ENCODE data around the gene SHANK1.
A peak's percentile ranks its signal among the peaks of the same experiment; 100 is the strongest.

The SHANK1 gene

DNA sequence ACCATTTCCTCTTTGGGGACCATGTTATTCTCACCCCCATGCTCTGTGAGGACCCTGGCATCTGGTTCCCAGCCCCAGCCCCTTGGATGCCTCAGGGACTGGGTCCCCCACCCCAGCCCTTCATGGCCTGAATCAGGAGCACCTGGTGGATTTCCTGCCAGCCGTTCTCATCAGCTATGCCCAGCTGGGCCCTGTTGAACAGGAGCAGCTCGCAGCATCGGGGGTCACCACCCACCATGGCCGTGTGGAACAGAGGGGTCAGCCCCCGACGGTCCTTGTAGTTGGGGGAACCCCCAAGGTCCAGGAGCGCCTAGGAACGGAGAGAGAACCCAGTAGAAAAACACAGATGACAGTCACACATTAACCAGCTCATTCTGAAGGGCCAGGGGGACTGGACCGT lies 7.8 kb downstream of the SHANK1 start:
- DNase-seq (ENCODE audit: low spot score), result no peak

DNA sequence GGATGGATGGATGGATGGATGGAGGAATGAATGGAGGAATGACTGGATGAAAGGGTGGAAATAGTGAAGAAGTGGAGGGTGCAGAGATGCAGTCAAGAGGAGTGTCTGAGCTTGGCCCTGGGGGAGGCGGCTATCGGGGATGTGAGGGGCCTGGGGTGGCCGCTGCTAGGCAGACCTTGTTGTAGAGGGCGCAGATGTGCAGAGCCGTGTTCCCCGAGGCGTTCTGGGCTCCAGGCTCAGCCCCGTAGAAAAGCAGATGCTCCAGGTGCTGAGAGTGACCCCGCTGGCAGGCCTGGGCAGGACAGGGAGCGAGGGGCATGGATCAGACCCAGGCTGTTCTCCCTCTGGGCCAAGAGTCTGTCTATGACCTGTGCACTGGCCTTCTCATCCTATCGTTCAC lies 8.4 kb downstream of the SHANK1 start:
- no peak for DNase-seq (ENCODE audit: low spot score)

DNA sequence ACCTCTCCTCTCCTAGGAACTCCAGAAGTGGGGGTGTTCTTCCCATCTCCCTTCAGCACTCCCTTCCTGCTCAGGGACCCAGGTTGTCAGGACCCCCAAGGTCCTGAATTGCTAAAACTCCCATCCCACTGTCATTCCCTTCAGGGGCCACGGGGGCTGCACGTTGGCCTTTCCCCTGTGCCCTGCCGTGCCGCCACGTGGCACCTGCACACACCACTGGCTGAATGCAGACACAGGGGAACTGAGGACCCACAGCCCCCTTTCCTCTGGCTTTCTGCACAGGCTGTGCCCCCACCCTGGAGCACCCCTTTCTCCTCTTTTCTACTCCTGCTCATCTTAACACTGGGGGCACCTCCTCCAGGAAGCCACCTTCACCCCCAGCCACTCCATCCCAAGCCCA lies 9.0 kb downstream of the SHANK1 start:
- no peak for DNase-seq (ENCODE audit: low spot score)

DNA sequence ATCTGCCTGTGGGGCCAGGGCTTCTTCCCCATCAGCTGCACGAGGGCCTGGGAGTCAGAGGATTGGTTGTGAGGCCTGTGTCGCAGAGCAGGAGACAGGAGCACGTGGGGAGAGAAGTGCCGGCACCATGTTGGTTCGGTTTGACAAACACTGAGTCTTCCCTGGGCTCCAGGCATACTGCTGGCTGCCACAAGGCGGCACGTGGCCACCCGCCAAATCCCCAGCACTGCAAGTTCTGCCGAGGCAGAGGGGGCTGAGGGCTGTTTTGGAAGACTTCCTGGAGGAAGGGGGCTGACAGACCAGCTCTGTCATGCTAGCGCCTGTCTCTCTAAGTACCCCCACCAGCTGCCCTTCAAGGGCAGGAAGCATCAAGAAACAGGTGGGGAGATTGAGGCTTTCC lies 9.5 kb downstream of the SHANK1 start:
- DNase-seq (ENCODE audit: low spot score), result no peak

DNA sequence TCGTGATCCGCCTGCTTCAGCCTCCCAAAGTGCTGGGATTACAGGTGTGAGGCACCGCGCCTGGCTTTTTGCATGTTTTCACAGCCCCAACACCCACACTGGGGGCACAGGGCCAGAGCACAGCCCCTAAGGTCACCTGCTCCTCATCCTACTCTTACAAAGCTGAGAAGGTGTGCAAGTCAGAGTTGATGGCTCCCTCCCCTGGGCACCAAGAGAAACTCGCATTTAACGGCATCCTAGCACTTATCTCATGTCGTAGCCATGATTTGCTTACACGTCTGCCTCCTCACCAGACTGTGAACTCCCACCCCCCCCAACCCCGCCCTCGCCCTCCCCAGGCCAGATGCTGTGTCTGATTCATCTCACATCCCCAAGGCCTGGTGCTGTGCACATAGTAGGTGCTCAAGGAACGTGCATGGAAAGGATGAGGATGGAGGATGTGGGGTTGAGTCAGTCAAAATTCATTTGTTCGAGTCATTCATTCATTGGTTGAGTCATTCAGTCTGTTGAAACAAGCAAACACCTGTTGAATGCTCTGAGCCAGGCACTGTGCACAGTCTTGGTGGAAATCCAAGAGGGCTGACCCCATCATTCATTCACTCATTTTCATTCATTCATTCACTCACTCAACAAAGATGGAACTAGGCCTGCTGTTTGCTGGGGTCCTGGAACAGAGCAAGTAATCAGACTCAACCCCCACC lies 11.3 kb downstream of the SHANK1 start:
- no peak for DNase-seq (ENCODE audit: low spot score)

DNA sequence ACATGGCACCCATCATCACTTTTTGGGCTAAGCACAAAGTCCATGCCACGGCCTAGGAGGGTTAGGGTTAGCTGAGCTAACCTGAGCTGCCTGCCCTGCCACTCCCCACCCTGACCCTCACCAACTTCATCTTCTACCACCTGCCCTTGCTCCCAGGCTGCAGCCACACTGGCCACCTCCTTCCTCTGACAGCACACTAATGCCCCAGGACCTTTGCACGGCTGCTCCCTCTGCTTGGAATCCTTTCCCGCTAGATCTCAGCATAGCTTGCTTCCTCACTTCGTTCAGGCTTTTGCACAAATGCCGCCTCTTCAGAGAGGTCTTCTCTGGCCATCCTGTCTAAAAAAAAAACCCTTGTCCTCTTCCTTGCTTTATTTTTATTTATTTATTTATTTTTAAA lies 13.2 kb downstream of the SHANK1 start:
- no peak for DNase-seq (ENCODE audit: low spot score)

DNA sequence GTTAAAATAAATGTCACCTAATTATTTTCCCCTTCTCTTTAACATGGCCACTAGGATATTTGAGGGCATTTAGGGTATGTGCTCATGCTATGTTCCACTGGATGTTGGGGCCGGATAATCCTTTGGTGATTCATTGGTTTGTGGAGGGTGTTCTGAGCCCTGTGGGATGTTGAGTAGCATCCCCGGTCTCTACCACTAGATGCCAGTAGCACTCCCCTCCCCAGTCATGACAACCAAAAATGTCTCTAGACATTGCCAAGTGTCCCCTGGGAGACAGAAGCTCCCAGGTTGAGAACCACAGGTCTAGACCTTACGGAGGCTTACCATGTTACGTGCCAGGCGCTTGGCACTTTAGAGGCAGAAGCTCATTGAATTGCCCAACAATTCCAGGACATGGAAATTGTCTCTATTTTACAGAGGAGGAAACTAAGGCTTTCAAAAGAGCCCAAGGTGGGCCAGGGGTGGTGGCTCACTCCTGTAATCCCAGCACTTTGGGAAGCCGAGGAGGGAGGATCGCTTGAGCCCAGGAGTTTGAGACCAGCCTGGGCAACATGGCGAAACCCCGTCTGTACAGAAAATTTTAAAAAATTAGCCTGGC lies 14.1 kb downstream of the SHANK1 start:
- peak; percentile 68 for DNase-seq (ENCODE audit: low spot score)

DNA sequence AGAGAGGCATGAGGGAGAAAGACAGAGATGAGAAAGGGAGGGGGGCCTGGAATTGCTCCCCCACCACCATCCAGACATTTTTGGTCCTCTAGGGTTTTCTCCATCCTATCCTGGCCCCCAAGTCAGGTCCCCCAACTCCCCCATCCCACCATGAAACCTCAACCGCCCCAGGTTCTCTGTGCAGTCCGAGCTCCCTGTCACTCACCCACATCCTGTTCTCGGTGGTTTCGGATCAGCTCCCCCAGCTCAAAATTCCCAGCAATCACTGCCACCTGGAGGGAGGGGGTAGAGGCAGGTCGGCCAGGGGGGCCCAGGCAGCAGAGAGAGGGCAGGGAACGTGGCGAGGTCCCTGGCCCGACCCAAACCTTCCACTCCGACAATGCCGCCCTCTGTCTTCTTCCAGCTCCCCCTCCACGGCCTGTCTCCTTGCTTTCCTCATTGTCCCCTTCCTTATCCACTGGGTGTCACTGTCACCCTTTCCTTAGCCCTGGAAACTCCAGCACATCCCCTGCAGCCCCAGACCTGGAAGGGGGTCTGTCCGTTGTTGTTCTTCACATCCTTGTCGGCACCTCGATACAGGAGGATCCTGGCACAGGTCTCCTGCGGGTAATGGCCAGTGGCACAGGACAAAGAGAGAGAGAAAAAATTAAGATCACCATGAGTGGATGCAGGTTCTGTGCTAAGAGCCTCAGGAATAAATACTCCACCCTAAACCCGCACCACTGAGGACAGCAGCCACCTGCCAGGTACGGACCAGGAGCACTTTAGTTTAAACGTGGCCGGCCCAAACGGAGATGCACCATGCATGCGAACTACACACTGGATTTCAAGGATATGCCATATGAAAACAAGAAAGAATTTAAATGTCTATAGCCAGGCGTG lies 15.4 kb downstream of the SHANK1 start:
- no peak for DNase-seq (ENCODE audit: low spot score)

DNA sequence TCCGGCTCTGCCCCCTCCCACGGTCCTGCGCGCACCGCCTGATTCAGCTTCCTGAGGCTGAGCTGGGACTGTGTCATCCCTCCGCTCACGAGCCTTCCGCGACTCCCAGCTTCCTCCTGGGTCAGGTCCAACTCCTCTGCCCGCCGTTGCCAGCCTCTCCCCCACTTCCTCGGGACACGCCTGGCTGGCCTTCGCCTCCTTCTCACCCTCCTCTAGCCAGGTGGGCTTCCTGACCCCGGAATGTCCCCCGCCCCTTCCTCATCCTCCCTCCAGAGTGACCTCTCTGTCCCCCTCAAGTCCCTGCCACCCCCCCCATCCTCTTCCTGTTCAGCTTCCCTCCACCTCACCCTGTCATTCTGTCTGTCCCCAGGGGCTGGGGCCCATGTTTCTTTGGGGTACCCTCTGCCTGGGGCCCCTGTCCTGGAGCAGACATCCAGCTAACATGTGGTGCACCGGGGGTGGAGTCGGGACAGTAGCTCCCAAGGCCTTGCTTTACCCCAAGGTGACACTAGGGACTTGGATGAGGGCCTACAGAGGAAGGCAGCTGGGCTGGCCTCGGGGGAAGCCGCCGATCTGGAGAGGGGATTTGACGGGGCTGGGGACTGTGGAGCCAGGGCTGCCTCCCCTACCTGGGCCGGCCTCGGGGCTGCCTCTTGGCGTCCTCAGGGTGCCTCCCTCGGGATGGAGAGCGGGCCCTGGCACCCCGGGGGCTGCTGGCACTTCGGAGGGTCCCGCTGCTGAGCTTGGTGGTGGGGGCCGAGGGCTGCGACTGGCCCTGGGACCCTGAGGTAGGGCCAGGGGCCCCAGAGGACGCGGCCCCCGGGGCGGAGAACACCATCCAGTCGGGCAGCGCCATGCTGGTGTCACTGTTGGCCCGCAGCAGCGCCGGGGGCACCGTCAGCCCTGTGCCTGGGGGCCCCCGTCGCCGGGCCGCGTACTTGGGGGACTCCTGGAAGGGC lies 16.5 kb downstream of the SHANK1 start:
- no peak for DNase-seq (ENCODE audit: low spot score)

DNA sequence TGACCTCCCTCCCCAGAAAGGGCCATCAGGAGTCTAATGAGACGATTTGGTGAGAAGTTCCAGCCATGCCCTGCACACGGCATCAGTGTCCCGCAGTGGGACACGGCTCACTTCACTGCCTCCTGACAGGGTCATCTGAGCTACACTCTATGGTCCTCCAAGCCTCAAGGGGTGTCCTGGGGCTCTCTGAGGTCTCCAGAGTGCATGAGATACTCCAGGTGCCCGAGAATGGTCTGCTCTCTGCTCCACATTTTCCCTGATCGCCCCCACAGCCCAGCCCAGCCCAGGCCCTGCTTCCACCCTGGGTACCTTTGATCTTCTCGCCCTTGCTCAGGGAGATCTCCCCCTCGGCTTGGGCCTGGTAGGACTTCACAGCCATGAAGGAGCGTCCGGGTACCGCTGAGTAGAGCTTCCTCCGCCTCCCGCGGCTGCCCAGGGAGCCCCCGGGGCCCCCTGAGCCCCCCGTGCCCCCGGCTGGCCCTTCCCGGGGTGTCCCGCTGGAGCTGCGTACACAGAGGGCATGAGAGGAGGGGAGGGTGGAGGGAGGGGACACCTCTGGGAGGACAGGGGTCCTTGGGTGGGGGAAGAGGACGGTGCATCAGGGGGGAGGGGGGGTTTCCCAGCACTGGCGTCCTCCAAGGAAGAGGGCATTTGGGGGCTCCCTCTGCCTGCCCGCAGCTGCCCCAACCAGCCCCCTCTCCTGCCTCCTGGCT lies 17.3 kb downstream of the SHANK1 start:
- DNase-seq (ENCODE audit: low spot score), result no peak

DNA sequence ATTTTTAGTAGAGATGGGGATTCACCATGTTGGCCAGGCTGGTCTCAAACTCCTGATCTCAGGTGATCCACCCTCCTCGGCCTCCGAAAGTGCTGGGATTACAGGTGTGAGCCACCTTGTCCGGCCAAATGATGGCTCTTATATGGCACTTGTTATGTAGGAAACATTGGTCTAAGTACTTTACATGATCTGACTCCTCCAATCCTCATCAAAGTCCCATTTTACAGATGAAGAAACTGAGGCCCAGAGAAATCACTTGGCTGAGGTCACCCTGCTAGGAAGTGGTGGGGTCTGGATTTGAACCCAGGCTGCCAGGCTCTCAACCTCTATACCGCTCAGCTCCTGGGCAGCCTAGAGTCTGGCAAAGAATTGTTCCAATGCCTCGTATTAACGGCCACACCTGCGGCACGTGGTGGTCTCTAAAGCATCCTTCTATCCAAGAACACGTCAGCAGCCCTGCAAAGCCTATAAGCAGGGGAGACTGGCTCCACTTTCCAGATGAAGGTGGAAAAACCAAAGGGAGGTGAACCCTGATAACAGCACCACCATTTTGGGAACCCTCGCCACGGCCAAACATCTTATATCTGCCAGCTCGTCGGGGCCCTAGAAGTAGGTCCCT lies 18.1 kb downstream of the SHANK1 start:
- no peak for DNase-seq (ENCODE audit: low spot score)

DNA sequence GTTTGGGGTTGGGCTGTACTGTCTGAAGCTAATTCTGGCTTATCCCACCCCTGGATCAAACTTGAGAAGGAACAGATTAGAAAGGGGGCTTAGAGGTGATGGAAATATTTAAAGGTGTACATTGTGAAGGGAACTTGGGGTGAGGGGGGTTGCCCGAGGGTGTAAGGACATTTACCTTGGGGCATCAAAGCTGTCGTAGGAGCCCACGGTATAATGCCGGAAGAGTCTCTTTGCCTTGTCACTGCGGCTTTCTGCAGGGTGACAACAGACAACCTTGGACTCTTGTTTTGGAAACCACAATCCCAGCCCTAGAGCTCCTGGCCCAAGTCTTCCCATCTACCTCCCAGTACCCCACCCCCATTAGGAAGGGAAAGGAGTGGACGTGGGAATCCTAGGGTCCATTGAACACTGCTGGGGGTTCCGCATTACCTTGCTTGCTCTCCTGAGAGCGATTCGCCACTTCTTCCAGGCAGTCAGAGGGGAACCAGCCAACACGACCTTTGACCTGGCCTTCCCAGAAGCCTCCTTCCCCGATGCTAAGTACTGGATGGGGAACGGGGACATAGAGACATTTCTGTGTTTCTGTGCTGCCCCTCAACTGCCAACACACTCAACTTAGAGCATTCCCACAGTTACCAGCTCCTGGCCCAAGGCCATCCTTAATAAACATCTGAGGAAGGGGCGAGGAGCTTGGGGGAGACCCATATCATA lies 22.0 kb downstream of the SHANK1 start:
- DNase-seq (ENCODE audit: low spot score), result no peak

DNA sequence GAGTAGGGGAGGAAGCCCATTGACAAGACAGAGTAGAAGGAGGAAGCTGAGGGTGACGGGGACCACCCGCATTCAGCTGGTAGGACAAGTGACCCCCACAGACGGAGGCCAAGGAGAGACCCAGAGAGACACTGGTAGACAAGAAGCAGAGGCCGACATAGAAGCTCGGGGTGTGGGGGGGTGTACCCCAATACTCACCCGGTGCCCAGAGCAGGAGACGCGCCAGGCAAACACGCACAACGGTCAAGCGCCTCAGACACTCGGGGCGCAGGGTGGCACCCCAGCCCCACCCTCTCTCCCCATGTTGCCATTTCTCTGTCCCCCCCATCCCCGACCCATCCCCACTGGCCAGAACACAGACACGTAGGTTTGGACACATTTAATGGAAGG lies 23.5 kb downstream of the SHANK1 start:
- DNase-seq (ENCODE audit: low spot score), result no peak

DNA sequence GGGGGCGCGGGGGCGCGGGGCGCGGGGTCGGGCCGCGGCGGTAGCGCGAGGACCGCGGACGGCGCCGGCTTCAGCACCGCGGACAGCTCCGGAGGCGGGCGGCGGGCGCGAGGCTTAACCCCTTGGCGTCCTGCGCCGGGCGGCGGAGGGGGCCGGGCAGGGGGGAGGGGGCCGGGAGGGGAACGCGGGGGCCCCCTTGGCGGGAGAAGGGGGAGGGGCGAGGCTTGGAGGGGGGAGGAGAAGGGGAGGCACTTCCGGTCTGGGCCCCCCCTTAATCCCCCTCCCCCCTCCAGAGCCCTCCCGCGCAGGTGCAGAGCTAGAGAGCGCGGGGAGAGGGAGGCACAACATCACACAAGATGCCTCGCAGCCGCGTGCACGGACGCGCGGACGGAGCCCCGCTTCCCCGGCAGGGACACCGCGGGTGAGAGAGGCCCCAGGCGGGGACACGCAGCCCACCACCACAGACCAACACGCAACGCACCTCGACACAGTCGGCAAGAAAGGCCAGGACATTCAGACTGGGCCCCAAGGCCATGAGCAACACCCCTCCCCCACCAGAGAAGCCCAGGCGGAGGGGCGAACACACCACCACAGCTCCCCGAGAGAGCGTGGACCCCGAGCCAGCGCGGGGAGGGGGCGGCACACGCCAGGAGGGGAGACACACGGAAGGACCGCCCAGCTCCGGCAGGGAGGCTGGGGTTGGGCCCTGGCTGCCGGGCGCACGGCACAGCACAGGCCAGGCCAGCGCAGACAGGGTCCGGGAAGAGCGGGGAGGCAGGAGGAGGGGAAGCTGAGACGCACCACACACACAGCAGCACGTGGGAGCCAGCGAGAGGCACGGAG lies 24.1 kb downstream of the SHANK1 start:
- DNase-seq (ENCODE audit: low spot score), result peak; percentile 65

DNA sequence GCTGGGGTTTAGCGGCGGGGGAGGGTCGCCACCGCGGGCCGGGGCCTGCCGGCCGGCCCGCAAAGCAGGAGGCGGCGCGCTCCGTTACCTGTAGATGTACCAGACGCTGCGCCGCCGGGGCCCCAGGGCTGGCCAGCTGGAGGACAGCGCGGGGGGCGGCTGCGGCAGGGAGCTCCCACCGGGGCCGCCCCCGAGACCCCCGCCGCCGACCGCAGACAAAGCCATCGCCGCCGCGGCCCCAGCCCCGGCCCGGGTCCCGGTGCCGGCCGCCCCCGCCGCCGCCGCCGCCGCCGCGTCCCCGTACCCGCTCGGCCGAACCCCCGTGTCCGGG lies 24.8 kb downstream of the SHANK1 start:
- DNase-seq (ENCODE audit: low spot score), result no peak

DNA sequence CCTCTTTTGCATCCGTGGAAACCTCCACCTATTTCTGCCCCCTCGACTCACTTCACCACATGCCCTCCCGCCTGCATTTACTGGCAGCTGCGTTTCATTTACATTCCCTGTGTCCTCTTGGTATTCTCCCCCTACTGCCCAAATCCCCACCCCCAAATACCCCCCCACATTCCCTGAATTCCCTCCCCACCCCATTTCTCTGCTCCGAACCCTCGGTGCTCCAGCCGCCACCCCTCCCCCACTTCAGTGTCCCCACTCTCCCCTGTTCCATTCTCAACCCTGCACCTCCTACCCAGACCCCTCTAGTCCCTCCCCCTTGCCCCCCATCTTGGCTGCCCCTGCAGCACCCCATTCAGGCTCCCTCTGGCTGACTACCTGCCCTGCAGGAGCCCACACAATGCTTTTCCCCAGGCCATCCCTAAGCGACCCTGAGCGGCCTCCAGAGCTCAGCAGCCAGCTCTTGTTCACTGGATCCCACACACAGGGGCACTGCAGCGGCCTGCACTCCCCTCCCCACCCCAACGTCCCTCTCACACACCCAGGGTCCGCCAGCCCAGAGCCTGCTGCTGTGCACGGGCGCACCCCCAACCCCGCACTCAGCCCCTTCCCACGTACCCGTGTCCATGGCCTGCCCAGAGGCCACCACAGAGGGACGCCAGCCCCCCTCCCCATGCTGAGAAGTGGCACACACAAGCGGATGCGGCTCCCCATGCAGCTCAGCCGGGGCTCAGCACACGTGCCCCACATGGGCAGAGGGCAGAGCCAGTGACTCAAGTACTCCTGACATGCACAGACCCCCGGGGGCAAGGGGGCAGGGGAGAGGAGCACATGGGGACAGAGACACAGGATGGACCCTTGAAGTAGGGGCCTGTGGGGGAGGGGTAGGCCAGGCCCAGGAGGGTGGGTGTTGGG lies 26.3 kb downstream of the SHANK1 start:
- DNase-seq (ENCODE audit: low spot score), result no peak

DNA sequence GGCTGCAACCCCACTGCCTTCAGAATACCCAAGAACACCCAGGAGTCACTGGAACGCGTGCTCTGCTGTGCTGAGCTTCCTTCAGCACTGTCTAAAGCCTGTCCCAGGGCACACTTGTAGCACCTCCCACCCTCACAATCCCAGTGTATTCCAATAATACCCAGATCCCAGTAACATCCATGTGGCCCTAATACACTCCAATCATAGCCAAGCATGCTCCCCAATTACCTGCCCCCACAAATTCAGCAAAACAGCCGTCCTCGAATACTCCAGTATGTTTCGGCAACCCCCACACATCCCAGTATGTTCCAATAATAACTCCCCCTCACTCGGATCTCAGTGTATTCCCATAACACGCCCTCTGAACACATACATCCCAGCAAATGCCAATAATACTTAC lies 29.2 kb downstream of the SHANK1 start:
- no peak for DNase-seq (ENCODE audit: low spot score)

DNA sequence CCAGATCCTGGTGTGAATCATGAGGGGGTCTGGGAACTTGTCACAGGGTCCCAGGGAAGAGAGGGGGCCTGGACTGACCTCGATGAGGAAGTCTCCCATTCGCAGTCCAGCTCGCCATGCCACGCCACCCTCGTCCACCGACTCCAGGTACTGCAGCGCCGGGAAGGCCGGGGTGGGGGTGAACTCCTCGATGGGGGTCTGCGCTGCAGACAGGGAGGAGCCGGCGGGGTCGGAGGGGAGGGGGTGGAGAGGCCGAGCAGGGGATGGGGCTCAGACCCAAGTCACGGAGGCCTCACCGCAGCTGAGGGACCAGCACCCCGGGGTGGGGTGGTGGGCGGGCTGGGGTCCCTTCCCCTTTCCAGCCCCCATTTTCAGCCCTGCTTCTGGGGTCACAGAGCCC lies 30.8 kb downstream of the SHANK1 start:
- DNase-seq (ENCODE audit: low spot score), result no peak
